Measurements from ENCODE around the gene LRRK2. TPM values are rescaled to one million over a fixed set of nuclear protein-coding genes. Genes with fewer than 3 reads are reported as not detected.

LRRK2 gene
- total and polyA plus RNA-seq, 10 of the 15 experiments (the other 5 are each of a cell fraction or from before 2014, with no cell fraction given), result 0.80 to 32.6 (median 1.4) TPM

GRCh38 chr12:40185303-40185693 is 39.5 kb upstream of the LRRK2 start:
- Histone ChIP-seq H3K4me2 (ENCODE audit: control insufficient read depth, insufficient read depth) (no peak overlapping the region), H3K9me3 (replicated peaks; ENCODE audit: control insufficient read depth, insufficient read depth, low read length) (peaks cover 3% of the 10 kb centered on the region; the same call in 2 of the 3 replicates), H3K27ac (ENCODE audit: control insufficient read depth, insufficient read depth) (no peak overlapping the region), H3K9ac (ENCODE audit: control insufficient read depth, insufficient read depth, low read length) (no peak overlapping the region), H3K4me1 (ENCODE audit: control insufficient read depth, insufficient read depth, low read length) (no peaks in the 10 kb centered on the region), H3K36me3 (ENCODE audit: control insufficient read depth in 2 of 2, insufficient read depth in 2 of 2, low read length in 1 of 2) (no peaks in the 10 kb centered on the region), H3K79me2 (ENCODE audit: control insufficient read depth, insufficient read depth, low read length) (no peaks in the 10 kb centered on the region), H4K20me1 (ENCODE audit: control insufficient read depth, insufficient read depth) (no peaks in the 10 kb centered on the region), H3K4me3 (no peak overlapping the region), H3K27me3 (replicated peaks in 1 of 2; ENCODE audit: control insufficient read depth in 2 of 2, insufficient read depth in 2 of 2, low read length in 1 of 2) (no peaks in the 10 kb centered on the region), H2AFZ (ENCODE audit: control insufficient read depth, low read depth, low read length) (no peak overlapping the region)
- ChIA-PET RAD21 (ENCODE audit: unreplicated experiment) (interaction anchor here (0.6 to 1.7 kb wide), 3 partner anchors 16 to 46 kb away, joined by 3 to 4 read pairs (median 3); no protein-coding TSS in a partner anchor), SMC1A (ENCODE audit: uncharacterized antibody, unreplicated experiment) (interaction anchor here (0.9 to 2.2 kb wide), 8 partner anchors 11 to 129 kb away, joined by 3 to 11 read pairs (median 5); no protein-coding TSS in a partner anchor), CTCF (interaction anchor here (0.9 to 1.0 kb wide), 2 partner anchors 23 to 117 kb away, joined by 3 read pairs; no protein-coding TSS in a partner anchor), POLR2A (interaction anchor here (1.2 kb wide), 1 partner anchor 40 kb away, joined by 3 read pairs; the partner anchor contains the start of gene LRRK2)
- 45% methylated on average over 4 of the region's 4 CpGs for WGBS (ENCODE audit: insufficient coverage, insufficient replicate concordance, low lambda C conversion rate, missing lambda C conversion rate)
- DNase-seq (ENCODE audit: low read depth, low spot score) (no peak), FAIRE-seq (no peak), ATAC-seq (no peak)
- TF ChIP-seq RAD51 (IDR thresholded peaks at IDR 0.05) (no peak), CEBPB (IDR thresholded peaks at IDR 0.05; ENCODE audit: borderline replicate concordance in 1 of 2, low read depth in 2 of 2, low read length in 2 of 2) (no peak), NFIC (IDR thresholded peaks at IDR 0.05; ENCODE audit: low read depth, low read length) (no peak), EP300 (IDR thresholded peaks at IDR 0.05; ENCODE audit: borderline replicate concordance in 1 of 2, control insufficient read depth in 1 of 2, low read depth in 2 of 2, low read length in 2 of 2) (no peak), SP1 (IDR thresholded peaks at IDR 0.05; ENCODE audit: low read depth, low read length) (no peak), NFYB (IDR thresholded peaks at IDR 0.05; ENCODE audit: insufficient read depth, low read depth, low read length) (no peak), ZNF217 (IDR thresholded peaks at IDR 0.05) (no peak), ESRRA (IDR thresholded peaks at IDR 0.05; ENCODE audit: low read length) (no peak), YY1 (IDR thresholded peaks at IDR 0.05; ENCODE audit: low read depth, low read length) (no peak), ZNF592 (IDR thresholded peaks at IDR 0.05) (no peak), FOXM1 (IDR thresholded peaks at IDR 0.05; ENCODE audit: low read depth, low read length) (no peak), GABPA (IDR thresholded peaks at IDR 0.05; ENCODE audit: low read depth) (no peak), NFYA (IDR thresholded peaks at IDR 0.05; ENCODE audit: borderline replicate concordance, low read depth, low read length) (no peak), STAT3 (IDR thresholded peaks at IDR 0.05; ENCODE audit: low read depth, low read length) (no peak), ATF7 (IDR thresholded peaks at IDR 0.05; ENCODE audit: low read depth) (no peak), TCF12 (IDR thresholded peaks at IDR 0.05; ENCODE audit: low read depth, low read length) (no peak), HDAC6 (IDR thresholded peaks at IDR 0.05; ENCODE audit: unreplicated experiment) (no peak), HDGF (IDR thresholded peaks at IDR 0.05) (no peak), PRDM15 (CRISPR knock-in tag; IDR thresholded peaks at IDR 0.05) (no peak)
- intact Hi-C loops (cut with micrococcal nuclease; ENCODE audit: unreplicated experiment) (no loop called here), in situ Hi-C loops (cut with MboI) (no loop called here)
- no TSS peak for BruUV-seq (replicated peaks)
